Measurements from ENCODE around the gene AFF1.

DNA sequence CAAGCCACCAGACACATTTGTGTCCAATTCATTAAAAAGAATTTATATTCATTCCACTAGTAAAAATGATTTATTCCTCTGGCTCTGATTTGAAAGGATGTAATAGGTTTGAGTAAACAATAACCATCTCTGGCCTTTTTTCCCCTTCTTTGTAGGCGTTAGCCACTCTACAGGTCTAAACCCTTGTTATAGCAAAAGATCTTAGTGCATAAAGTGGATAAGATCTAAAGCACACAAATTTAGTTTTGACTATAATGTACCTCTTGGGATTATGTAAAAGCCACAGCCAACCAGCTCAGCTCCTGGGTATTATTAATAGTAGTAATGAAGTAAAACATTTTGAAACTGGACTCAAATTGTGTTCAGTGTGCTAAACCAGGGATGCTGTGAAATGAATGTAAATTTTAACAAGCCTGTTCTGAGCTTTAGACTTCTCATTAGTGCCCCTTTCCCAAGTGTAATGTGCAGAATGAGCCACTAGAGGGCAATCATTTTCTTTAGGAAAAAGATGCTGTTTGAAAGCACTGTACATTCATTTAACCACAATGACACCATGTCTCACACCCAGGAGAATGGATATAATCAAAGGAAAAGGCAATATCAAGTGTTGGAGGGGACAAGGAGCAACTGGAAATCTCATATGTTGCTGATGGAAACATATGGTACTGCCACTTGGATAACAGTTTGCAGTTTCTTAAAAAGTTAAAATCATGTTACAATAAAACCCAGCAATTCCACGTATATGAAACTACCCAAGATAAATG lies 215.9 kb downstream of the AFF1 start:
- TF ChIP-seq MXI1 (IDR thresholded peaks at IDR 0.05; ENCODE audit: borderline replicate concordance, low read depth, low read length) (no peak), POLR2A (IDR thresholded peaks at IDR 0.05; ENCODE audit: low read depth, low read length) (no peak), MAZ (IDR thresholded peaks at IDR 0.05; ENCODE audit: borderline replicate concordance, low read depth, low read length) (no peak), CHD1 (IDR thresholded peaks at IDR 0.05; ENCODE audit: low read depth, low read length) (no peak), MAFK (IDR thresholded peaks at IDR 0.05; ENCODE audit: low read depth, low read length) (no peak), CEBPB (IDR thresholded peaks at IDR 0.05; ENCODE audit: low read depth, low read length) (no peak), NFE2L2 (IDR thresholded peaks at IDR 0.05; ENCODE audit: low read depth, low read length) (no peak), RCOR1 (IDR thresholded peaks at IDR 0.05; ENCODE audit: insufficient replicate concordance, low read length) (no peak), RAD21 (IDR thresholded peaks at IDR 0.05; ENCODE audit: low read length) (peak; percentile 80), RFX5 (IDR thresholded peaks at IDR 0.05; ENCODE audit: low read depth, low read length) (no peak), FOS (IDR thresholded peaks at IDR 0.05; ENCODE audit: low read depth, low read length) (no peak)
- TF ChIP-seq, protein P1, sequence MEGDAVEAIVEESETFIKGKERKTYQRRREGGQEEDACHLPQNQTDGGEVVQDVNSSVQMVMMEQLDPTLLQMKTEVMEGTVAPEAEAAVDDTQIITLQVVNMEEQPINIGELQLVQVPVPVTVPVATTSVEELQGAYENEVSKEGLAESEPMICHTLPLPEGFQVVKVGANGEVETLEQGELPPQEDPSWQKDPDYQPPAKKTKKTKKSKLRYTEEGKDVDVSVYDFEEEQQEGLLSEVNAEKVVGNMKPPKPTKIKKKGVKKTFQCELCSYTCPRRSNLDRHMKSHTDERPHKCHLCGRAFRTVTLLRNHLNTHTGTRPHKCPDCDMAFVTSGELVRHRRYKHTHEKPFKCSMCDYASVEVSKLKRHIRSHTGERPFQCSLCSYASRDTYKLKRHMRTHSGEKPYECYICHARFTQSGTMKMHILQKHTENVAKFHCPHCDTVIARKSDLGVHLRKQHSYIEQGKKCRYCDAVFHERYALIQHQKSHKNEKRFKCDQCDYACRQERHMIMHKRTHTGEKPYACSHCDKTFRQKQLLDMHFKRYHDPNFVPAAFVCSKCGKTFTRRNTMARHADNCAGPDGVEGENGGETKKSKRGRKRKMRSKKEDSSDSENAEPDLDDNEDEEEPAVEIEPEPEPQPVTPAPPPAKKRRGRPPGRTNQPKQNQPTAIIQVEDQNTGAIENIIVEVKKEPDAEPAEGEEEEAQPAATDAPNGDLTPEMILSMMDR (conservative IDR thresholded peaks at IDR 0.05; ENCODE audit: low read depth, low read length), result peak; percentile 82
- TF ChIP-seq, protein P2, sequence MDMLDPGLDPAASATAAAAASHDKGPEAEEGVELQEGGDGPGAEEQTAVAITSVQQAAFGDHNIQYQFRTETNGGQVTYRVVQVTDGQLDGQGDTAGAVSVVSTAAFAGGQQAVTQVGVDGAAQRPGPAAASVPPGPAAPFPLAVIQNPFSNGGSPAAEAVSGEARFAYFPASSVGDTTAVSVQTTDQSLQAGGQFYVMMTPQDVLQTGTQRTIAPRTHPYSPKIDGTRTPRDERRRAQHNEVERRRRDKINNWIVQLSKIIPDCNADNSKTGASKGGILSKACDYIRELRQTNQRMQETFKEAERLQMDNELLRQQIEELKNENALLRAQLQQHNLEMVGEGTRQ (IDR thresholded peaks at IDR 0.05; ENCODE audit: low read depth, low read length), result no peak
- TF ChIP-seq, protein P3, sequence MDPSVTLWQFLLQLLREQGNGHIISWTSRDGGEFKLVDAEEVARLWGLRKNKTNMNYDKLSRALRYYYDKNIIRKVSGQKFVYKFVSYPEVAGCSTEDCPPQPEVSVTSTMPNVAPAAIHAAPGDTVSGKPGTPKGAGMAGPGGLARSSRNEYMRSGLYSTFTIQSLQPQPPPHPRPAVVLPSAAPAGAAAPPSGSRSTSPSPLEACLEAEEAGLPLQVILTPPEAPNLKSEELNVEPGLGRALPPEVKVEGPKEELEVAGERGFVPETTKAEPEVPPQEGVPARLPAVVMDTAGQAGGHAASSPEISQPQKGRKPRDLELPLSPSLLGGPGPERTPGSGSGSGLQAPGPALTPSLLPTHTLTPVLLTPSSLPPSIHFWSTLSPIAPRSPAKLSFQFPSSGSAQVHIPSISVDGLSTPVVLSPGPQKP (IDR thresholded peaks at IDR 0.05; ENCODE audit: borderline replicate concordance, low read depth, low read length), result no peak

Measured in IMR-90 (cell line).